Amniotic stem cell (primary cell): ENCODE data around the gene LYPD8.

Source experiments
- DNase-seq: peaks from one replicate; lab custom pipeline; 2025; lab: John Stamatoyannopoulos, UW

The LYPD8 gene

GRCh38 chr1:248699099-248699498 is 56.5 kb downstream of the LYPD8 start:
- DNase-seq = no peak

DNA sequence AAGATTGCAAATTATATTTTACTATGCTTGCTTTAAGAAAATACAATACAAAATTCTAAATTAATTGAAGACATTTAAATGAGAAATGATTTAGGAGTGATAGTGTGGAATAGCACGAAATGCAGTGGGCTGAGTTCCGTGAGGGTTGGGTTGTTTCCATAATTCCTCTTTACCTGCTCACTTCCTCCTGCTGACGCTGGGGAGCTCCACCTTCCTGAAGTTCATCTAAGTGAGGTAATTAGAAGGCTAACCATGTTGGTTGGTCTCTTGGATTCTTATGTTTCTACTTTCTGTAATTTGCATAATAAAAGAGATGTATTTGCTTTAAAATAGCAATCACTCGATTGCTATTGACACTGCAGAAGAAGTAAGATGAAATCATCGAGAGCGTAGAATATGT is 57.7 kb downstream of the LYPD8 start:
- DNase-seq = no peak

GRCh38 chr1:248696774-248697173 is 58.8 kb downstream of the LYPD8 start:
- DNase-seq = no peak

DNA sequence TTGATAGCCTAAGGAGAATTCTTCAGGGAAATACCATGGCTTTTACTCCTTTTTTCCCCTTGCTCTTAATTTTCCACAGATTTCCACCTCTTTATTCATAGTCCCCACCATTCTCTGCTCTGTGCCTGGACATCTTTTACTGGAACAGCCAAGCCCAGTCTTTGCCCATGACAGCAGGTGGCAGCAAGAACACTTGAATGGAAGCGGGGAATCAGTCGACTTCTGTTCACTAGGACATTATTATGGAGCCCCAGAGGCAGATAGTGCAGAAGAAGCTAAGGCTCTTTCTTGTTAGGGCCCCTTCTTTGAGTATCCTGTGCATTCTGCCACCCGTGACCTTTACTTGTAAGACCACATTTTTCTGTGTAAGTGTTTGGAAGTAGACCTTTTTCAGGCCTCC is 59.3 kb downstream of the LYPD8 start:
- no peak for DNase-seq

GRCh38 chr1:248695451-248696132 is 60.0 kb downstream of the LYPD8 start:
- DNase-seq = no peak

- DNase-seq = no peak
These were observed 63.9 kb downstream of the LYPD8 start for GRCh38 chr1:248691567-248692155.
